NCI-H69 (cell line): Measurements from ENCODE around the gene YLPM1.

Source experiments
- DNase-seq: peaks from one replicate; lab custom pipeline; 2025; lab: John Stamatoyannopoulos, UW

Gene YLPM1

DNA sequence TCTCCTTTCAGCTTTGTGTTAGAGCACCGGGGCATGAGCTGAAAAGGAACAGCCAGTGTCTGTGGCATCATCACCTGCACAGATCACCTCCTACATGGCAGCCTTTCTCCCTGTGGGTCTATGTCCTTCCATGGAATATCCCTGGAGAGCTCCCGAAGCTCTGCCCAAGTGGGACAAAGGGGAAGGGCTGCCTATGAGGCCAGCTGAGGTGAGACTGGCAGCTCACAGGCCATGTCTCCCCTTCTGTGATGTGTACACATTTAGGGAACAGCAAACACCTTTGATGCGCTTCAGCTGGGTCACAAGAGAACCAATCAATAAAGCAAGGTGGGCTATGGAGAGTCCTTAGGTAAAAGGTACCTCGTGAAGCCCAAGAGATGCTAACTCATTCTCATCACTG, 108.7 kb downstream of the YLPM1 start:
- no peak for DNase-seq

DNA sequence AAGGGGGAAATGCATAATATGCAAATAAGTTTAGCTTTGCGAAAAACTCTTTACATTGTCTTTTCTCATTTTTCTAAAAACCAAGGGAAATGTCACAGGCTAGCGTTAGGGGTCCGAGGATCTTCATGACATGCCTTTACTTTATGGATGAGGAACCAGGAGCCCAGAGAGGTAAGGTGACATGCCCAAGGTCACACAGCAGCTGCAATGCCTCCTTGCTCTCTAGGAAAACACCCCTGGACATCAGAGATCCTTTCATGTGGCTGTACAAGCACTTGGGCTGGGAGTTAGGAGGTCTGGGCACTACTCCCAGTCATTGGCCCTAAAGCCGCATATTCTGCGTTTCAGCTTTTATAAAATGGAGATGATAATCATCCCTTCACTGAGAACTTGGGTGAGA, 112.1 kb downstream of the YLPM1 start:
- no peak for DNase-seq

DNA sequence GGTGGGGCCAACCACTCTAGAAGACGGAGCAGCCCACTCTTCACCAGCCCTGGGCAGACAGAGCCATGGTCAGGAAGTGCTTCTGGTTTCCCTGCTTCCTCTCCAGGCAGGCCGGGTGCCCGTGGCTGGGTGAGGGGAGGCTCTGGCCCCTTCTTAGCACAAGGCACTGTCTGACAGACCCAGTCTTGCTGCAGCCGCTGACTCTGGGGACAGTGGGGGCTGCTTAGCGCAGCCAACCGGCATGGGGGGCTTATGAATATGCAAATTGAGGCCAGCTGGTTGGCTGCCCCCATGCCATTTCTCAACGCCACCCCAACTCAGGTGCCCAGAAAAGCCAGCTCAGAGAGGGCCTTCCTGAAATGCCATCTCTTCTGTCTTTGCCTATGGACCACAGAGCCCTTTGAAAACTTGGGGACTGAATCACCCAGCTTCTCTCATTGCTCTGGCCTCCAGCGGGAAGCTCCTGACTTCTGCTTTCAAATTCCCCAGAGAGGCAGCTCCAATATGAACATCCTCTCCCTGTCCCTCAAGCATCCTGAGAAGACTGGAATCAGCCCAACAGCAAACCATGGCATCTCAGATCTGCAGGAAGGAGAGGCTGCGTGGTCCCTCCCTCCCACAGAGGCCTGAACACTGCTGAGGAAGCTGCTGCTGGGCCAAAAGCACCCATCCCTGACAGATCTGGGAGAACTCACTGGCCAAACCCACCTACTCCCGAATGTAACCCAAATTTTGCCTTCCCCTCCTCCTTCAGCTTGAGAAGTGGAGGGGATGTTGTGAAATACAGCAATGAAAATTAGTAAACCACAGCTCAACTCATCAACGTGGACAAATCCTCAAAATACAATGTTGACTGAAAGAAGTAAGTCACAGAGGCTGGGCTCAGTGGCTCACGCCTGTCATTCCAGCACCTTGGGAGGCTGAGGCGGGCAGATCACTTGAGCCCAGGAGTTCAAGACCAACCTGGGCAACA, 113.1 kb downstream of the YLPM1 start, which contains the start of gene PROX2:
PROX2 (minus strand) TSS at position 205 of the 973 bp plus-strand sequence. CDS start 12,311 bp downstream, outside the sequence.
- no peak for DNase-seq

DNA sequence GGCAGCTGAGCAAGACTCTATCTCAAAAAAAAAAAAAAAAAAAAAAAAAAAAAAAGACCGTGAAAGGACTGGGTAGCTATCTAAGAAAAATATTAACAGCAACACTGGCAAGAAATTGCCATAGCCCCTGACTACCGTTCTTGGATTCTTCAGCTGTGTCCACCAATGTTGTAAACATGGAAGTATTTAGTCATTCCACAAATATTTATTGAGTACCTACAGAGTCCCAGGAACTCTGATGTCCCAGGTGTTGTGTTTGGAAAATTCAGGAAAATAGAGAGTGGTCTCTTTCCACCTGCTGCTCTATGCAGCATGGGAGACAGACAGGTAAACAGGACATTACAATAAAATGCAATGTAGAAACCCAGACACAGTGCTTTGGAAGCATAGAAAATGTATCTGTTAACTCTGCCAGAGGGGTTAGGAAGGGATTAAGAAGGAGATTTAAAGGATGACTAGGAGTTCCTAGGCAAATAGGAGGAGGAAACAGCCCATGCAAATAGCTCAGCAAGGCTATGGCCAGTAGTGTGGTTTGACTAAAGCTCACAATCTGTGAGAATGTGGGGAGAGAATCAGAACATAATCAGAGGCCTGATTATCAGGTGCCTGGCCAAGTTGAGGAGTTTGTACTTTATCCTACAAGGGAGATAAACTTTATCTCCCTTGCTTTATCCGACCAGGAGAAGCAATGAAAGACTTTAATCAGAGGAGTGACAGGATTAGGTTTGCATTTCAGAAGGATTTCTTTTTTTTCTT, 116.5 kb downstream of the YLPM1 start:
- no peak for DNase-seq

DNA sequence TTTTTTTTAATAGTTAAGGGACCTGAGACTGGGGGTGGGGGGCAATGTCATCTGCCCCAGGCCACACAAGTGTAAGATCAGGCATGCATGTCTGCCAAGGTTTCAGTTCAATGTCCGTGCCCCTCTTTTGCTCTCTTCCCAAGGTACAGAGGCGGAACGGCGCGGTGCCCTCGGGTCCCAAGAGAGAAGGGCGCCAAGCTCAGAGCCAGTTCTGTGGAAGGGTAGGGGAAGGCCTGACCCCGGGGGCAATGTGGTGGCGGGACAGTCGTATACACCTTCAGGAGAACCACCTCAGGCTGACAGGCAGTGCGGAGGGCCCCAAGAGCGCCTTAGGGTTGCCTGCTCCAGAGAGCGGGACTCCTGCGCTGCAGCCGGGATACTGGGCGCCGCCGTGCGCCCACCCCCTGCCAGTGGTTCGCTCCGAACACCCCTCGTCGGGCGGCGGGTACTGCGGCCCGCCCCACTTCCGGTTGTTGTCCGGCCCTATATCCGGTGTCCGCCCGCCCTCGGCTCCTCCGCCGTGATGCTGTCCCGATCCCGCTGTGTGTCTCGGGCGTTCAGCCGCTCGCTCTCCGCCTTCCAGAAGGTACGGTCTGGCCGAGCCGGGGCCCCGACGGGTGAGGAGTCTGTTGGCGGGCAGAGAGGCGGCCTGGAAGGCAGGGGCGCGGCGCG, 118.5 kb downstream of the YLPM1 start, which contains the start of gene DLST:
DLST (plus strand) TSS at position 486 of the 672 bp plus-strand sequence; CDS start at position 524, 38 bp downstream.
- DNase-seq: peak; percentile 94

DNA sequence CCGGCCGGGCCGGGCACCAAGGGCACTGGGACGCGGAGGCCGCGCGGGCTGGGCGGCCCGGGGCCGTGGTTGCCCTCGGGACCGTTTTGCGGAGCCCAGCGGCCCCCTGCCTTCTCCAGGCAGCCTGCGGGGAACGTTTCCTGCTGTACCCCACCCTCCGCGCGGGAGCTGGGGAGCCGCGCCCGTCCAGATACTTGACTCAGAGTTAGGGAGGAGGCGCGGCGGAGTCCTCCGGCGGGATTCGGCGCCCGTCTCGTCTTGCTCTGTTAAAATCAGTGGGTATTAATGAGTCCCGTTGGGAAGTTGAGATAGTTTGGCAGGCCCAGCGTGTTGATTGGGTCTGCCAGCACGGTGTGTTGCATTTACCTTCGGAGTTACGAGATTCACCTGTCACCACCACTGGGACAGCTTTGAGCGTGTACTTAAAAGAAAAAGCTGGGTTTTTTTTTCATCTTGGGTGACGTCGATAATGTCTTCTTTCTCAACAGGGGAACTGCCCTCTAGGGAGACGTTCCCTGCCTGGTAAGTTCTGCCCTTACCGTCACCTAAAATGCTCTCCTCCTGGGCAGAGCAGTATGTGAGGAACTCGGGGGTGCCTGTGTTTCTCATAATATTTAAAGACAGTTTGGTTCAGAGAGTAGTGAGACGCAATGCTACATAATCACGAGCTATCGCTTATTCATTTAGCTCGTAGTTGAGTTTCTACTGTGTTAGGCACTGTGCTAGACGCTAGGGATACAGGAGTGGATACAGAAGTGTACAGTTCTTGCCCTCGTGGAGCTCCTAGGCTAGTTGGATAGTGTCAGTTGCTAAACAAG, 119.2 kb downstream of the YLPM1 start:
- DNase-seq: peak; percentile 67
